HUES6 (cell line): ENCODE results near the gene TPP2.

Source experiments
- H3K27ac ChIP-seq: 2 replicates; pipeline ENCODE4 v1.7.0; 2013; ENCODE audit warnings: low read depth, mild to moderate bottlenecking, low read length, inconsistent platforms
- H3K27me3 ChIP-seq: 2 replicates; pipeline ENCODE4 v1.6.1; 2013; ENCODE audit warnings: low read length; ENCODE audit not compliant: control insufficient read depth, insufficient read depth
- H3K36me3 ChIP-seq: 2 replicates; pipeline ENCODE4 v1.6.1; 2013; ENCODE audit warnings: low read length; ENCODE audit not compliant: control insufficient read depth, insufficient read depth
- H3K4me1 ChIP-seq: 2 replicates; pipeline ENCODE4 v1.6.1; 2013; ENCODE audit warnings: low read length; ENCODE audit not compliant: control insufficient read depth, insufficient read depth
- H3K4me3 ChIP-seq: 2 replicates; pipeline ENCODE4 v1.5.1; 2013; ENCODE audit warnings: low read depth, low read length
- H3K9ac ChIP-seq: one replicate; pipeline ENCODE4 v1.6.1; 2013; ENCODE audit warnings: mild to moderate bottlenecking, low read length
- H3K9me3 ChIP-seq: 2 replicates; pipeline ENCODE4 v1.6.1; 2013; ENCODE audit warnings: low read depth, low read length; ENCODE audit not compliant: control insufficient read depth, insufficient read depth

TPP2 gene

GRCh38 chr13:102703726-102704035 is 106.9 kb downstream of the TPP2 start:
- no peaks in the 10 kb centered on the region for H3K27me3 ChIP-seq
- no peak overlapping the region for H3K4me3 ChIP-seq
- H3K27ac ChIP-seq = no peak overlapping the region
- H3K9ac ChIP-seq = no peak overlapping the region
- 0 out of 2 replicates have a peak, but pooled peaks cover 4% of the 10 kb centered on the region for H3K4me1 ChIP-seq
- peaks cover 4% of the 10 kb centered on the region; the same call in 1 of the 2 replicates for H3K9me3 ChIP-seq
- H3K36me3 ChIP-seq = no peaks in the 10 kb centered on the region

GRCh38 chr13:102704238-102705058 is 107.7 kb downstream of the TPP2 start:
- no peak overlapping the region for H3K4me3 ChIP-seq
- 0 out of 2 replicates have a peak, but pooled peaks cover 4% of the 10 kb centered on the region for H3K4me1 ChIP-seq
- no peak overlapping the region for H3K27ac ChIP-seq
- H3K36me3 ChIP-seq = no peaks in the 10 kb centered on the region
- H3K27me3 ChIP-seq = no peaks in the 10 kb centered on the region
- no peak overlapping the region for H3K9ac ChIP-seq
- H3K9me3 ChIP-seq = no peaks in the 10 kb centered on the region

- no peaks in the 10 kb centered on the region for H3K27me3 ChIP-seq
- no peak overlapping the region for H3K9ac ChIP-seq
- H3K4me3 ChIP-seq = no peak overlapping the region
- H3K4me1 ChIP-seq = no peaks in the 10 kb centered on the region
- no peak overlapping the region for H3K27ac ChIP-seq
- no peaks in the 10 kb centered on the region for H3K36me3 ChIP-seq
- H3K9me3 ChIP-seq = no peaks in the 10 kb centered on the region
Measured at GRCh38 chr13:102707467-102707866, 110.7 kb downstream of the TPP2 start.

- Histone ChIP-seq H3K9ac (no peak overlapping the region), H3K27ac (no peak overlapping the region), H3K9me3 (no peaks in the 10 kb centered on the region), H3K4me1 (no peaks in the 10 kb centered on the region), H3K4me3 (no peak overlapping the region), H3K27me3 (no peaks in the 10 kb centered on the region), H3K36me3 (no peaks in the 10 kb centered on the region)
Measured at GRCh38 chr13:102708211-102708610, 111.4 kb downstream of the TPP2 start.

- H3K4me1 ChIP-seq = no peaks in the 10 kb centered on the region
- H3K27me3 ChIP-seq = no peaks in the 10 kb centered on the region
- H3K36me3 ChIP-seq = no peaks in the 10 kb centered on the region
- no peak overlapping the region for H3K4me3 ChIP-seq
- no peak overlapping the region for H3K27ac ChIP-seq
- no peaks in the 10 kb centered on the region for H3K9me3 ChIP-seq
- H3K9ac ChIP-seq = no peak overlapping the region
Measured at GRCh38 chr13:102708991-102709390, 112.2 kb downstream of the TPP2 start.

GRCh38 chr13:102709536-102709935 is 112.8 kb downstream of the TPP2 start:
- Histone ChIP-seq H3K4me1 (no peaks in the 10 kb centered on the region), H3K36me3 (no peaks in the 10 kb centered on the region), H3K4me3 (no peak overlapping the region), H3K27ac (no peak overlapping the region), H3K9me3 (no peaks in the 10 kb centered on the region), H3K27me3 (no peaks in the 10 kb centered on the region), H3K9ac (no peak overlapping the region)

GRCh38 chr13:102710261-102710679 is 113.5 kb downstream of the TPP2 start:
- Histone ChIP-seq H3K4me1 (no peaks in the 10 kb centered on the region), H3K9ac (no peak overlapping the region), H3K27me3 (no peaks in the 10 kb centered on the region), H3K27ac (no peak overlapping the region), H3K36me3 (no peaks in the 10 kb centered on the region), H3K9me3 (no peaks in the 10 kb centered on the region), H3K4me3 (no peak overlapping the region)

GRCh38 chr13:102715447-102715846 is 118.7 kb downstream of the TPP2 start:
- H3K36me3 ChIP-seq = no peaks in the 10 kb centered on the region
- no peak overlapping the region for H3K4me3 ChIP-seq
- H3K27me3 ChIP-seq = no peaks in the 10 kb centered on the region
- no peak overlapping the region for H3K9ac ChIP-seq
- H3K27ac ChIP-seq = no peak overlapping the region
- H3K9me3 ChIP-seq = no peaks in the 10 kb centered on the region
- H3K4me1 ChIP-seq = no peaks in the 10 kb centered on the region

- H3K4me1 ChIP-seq = no peaks in the 10 kb centered on the region
- H3K9me3 ChIP-seq = no peaks in the 10 kb centered on the region
- H3K4me3 ChIP-seq = no peak overlapping the region
- H3K27ac ChIP-seq = no peak overlapping the region
- no peaks in the 10 kb centered on the region for H3K36me3 ChIP-seq
- H3K27me3 ChIP-seq = no peaks in the 10 kb centered on the region
- H3K9ac ChIP-seq = no peak overlapping the region
Measured at GRCh38 chr13:102718746-102719145, 122.0 kb downstream of the TPP2 start.

- Histone ChIP-seq H3K27ac (no peak overlapping the region), H3K36me3 (no peaks in the 10 kb centered on the region), H3K4me1 (no peaks in the 10 kb centered on the region), H3K9ac (no peak overlapping the region), H3K27me3 (no peaks in the 10 kb centered on the region), H3K4me3 (no peak overlapping the region), H3K9me3 (no peaks in the 10 kb centered on the region)
Measured at GRCh38 chr13:102721800-102722231, 125.0 kb downstream of the TPP2 start.

GRCh38 chr13:102724923-102725322 is 128.1 kb downstream of the TPP2 start:
- H3K9ac ChIP-seq = no peak overlapping the region
- no peaks in the 10 kb centered on the region for H3K4me1 ChIP-seq
- H3K4me3 ChIP-seq = no peak overlapping the region
- H3K27me3 ChIP-seq = no peaks in the 10 kb centered on the region
- no peak overlapping the region for H3K27ac ChIP-seq
- H3K36me3 ChIP-seq = no peaks in the 10 kb centered on the region
- H3K9me3 ChIP-seq = no peaks in the 10 kb centered on the region
